SU-DHL-6 (cell line): ENCODE results near the gene SPINK14.

Experiments used
- H2AFZ ChIP-seq: fragments of 200-600 bp; sonication (generic); 2 replicates; pipeline ENCODE4 v1.6.1; 2014; ENCODE audit warnings: low read depth, mild to moderate bottlenecking, moderate library complexity, mixed read lengths, antibody characterized with exemption, low read length; ENCODE audit not compliant: severe bottlenecking
- H3F3A ChIP-seq: fragments of 200-600 bp; shearing (Covaris generic); 2 replicates; pipeline ENCODE4 v1.6.0; 2016; ENCODE audit warnings: antibody characterized with exemption, mild to moderate bottlenecking; ENCODE audit not compliant: insufficient read depth
- H3K27ac ChIP-seq: fragments of 200-600 bp; sonication (generic); 2 replicates; pipeline ENCODE4 v1.5.1; 2016; ENCODE audit warnings: low read depth, mild to moderate bottlenecking, low read length, moderate library complexity, mixed read lengths
- H3K27me3 ChIP-seq: fragments of 200-600 bp; sonication (generic), shearing (Covaris generic); 2 replicates; pipeline ENCODE4 v1.6.0; 2014; ENCODE audit warnings: mild to moderate bottlenecking, low read length
- H3K36me3 ChIP-seq: fragments of 200-600 bp; sonication (generic); 2 replicates; pipeline ENCODE4 v1.6.1; 2014; ENCODE audit warnings: mild to moderate bottlenecking, low read length, mixed read lengths
- H3K4me2 ChIP-seq: fragments of 300-600, 200-600 bp; shearing (Covaris generic), sonication (generic); 2 replicates; pipeline ENCODE4 v1.6.0; 2014; ENCODE audit warnings: low read length, low read depth, mild to moderate bottlenecking; ENCODE audit not compliant: poor library complexity, severe bottlenecking
- H3K4me3 ChIP-seq: fragments of 200-600 bp; sonication (generic); 2 replicates; pipeline ENCODE4 v1.5.1; 2014; ENCODE audit warnings: antibody characterized with exemption, low read length, mild to moderate bottlenecking, mixed read lengths; ENCODE audit not compliant: insufficient read depth, poor library complexity, severe bottlenecking
- H3K79me2 ChIP-seq: fragments of 200-600 bp; sonication (generic); 2 replicates; pipeline ENCODE4 v1.6.1; 2014; ENCODE audit warnings: mild to moderate bottlenecking, low read length, moderate library complexity; ENCODE audit not compliant: insufficient read depth
- H3K9ac ChIP-seq: fragments of 200-600 bp; sonication (generic); 2 replicates; pipeline ENCODE4 v1.7.0; 2014; ENCODE audit warnings: mild to moderate bottlenecking, low read length
- H3K9me2 ChIP-seq: fragments of 200-600 bp; sonication (generic); replicated peaks from 2 replicates; pipeline ENCODE4 v1.6.1; 2014; ENCODE audit warnings: low read length; ENCODE audit not compliant: insufficient read depth
- H3K9me3 ChIP-seq: fragments of 200-600 bp; sonication (generic); 2 replicates; pipeline ENCODE4 v1.6.1; 2014; ENCODE audit warnings: low read length, mixed read lengths; ENCODE audit not compliant: insufficient read depth
- H4K20me1 ChIP-seq: fragments of 200-600 bp; sonication (generic); 2 replicates; pipeline ENCODE4 v1.6.1; 2014; ENCODE audit warnings: low read depth, mild to moderate bottlenecking, antibody characterized with exemption, low read length, moderate library complexity, mixed read lengths
- EZH2phosphoT487 ChIP-seq: fragments of 200-600 bp; sonication (generic), shearing (Covaris generic); conservative IDR thresholded peaks from 2 replicates; pipeline ENCODE4 v1.6.1; 2018; ENCODE audit warnings: mild to moderate bottlenecking, antibody characterized with exemption, low read length, moderate library complexity, mixed read lengths
- TF ChIP-seq, protein P1 (sequence below): fragments of 200-600 bp; sonication (generic); IDR thresholded peaks from one replicate; pipeline ENCODE4 v1.5.1; 2017; ENCODE audit warnings: antibody characterized with exemption, mild to moderate bottlenecking, low read length, moderate library complexity; ENCODE audit not compliant: insufficient read depth, poor library complexity, severe bottlenecking

Gene SPINK14

DNA sequence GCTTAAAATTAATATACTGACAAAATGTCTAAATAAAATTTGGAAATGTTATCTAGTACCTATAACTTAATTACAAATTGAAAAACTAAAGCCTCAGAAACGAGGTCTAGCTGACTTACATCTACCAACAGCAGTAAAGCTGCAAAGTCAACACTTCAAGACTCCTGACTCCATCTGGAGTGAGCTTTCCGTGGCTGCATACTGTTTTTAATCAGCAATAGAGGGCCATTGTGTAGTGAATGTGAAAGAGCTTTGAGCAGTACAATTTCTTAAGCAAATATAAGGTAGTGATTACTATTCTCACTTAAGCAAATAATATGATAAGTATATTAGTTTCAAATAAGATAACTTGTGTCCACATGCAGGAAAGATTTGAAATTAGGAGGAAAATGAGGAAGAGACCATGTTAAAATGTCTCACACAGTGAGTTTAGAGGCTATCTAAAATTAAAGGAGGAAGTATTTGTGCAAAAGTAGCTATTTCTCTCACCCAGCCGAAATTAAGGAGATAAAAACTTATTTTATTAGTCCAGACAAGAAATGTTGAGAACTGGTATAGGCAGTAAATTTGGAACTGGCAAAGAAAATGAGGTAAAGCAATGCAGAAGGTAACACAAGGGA, 40.9 kb downstream of the SPINK14 start:
- H3F3A ChIP-seq = no peaks in the 10 kb centered on the region
- TF ChIP-seq, protein P1, sequence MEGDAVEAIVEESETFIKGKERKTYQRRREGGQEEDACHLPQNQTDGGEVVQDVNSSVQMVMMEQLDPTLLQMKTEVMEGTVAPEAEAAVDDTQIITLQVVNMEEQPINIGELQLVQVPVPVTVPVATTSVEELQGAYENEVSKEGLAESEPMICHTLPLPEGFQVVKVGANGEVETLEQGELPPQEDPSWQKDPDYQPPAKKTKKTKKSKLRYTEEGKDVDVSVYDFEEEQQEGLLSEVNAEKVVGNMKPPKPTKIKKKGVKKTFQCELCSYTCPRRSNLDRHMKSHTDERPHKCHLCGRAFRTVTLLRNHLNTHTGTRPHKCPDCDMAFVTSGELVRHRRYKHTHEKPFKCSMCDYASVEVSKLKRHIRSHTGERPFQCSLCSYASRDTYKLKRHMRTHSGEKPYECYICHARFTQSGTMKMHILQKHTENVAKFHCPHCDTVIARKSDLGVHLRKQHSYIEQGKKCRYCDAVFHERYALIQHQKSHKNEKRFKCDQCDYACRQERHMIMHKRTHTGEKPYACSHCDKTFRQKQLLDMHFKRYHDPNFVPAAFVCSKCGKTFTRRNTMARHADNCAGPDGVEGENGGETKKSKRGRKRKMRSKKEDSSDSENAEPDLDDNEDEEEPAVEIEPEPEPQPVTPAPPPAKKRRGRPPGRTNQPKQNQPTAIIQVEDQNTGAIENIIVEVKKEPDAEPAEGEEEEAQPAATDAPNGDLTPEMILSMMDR = no peak
- no peak for TF ChIP-seq EZH2phosphoT487
- H3K27ac ChIP-seq = no peak overlapping the region
- H3K4me2 ChIP-seq = no peak overlapping the region
- no peak overlapping the region for H3K4me3 ChIP-seq
- H3K36me3 ChIP-seq = no peaks in the 10 kb centered on the region
- no peak overlapping the region for H2AFZ ChIP-seq
- H3K9ac ChIP-seq = no peak overlapping the region
- H4K20me1 ChIP-seq = no peaks in the 10 kb centered on the region
- no peaks in the 10 kb centered on the region for H3K9me2 ChIP-seq
- H3K9me3 ChIP-seq = no peaks in the 10 kb centered on the region
- H3K79me2 ChIP-seq = no peaks in the 10 kb centered on the region
- no peaks in the 10 kb centered on the region for H3K27me3 ChIP-seq

DNA sequence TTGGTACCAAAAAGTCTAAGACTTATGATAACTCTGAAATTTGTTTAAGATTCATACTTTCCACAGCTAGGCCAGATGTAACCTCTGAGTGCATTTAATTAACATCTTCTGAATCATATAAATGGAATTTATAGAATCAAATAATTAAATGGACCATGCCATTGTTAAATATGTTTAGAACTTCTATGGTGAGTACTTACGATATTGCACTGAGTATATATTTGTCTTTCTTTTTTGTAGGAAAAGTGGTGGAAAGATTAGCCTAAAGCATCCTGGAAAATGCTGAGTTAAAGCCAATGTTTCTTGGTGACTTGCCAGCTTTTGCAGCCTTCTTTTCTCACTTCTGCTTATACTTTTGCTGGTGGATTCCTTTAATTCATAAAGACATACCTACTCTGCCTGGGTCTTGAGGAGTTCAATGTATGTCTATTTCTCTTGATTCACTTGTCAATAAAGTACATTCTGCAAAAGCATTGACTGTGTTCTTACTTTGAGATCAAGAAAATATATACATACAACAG, 46.4 kb downstream of the SPINK14 start:
- no peaks in the 10 kb centered on the region for H3K9me3 ChIP-seq
- no peaks in the 10 kb centered on the region for H3K36me3 ChIP-seq
- no peaks in the 10 kb centered on the region for H3K27me3 ChIP-seq
- no peak overlapping the region for H3K27ac ChIP-seq
- no peak overlapping the region for H2AFZ ChIP-seq
- H4K20me1 ChIP-seq = no peaks in the 10 kb centered on the region
- TF ChIP-seq EZH2phosphoT487 = no peak
- TF ChIP-seq, protein P1 = no peak
- no peaks in the 10 kb centered on the region for H3K9me2 ChIP-seq
- no peak overlapping the region for H3K9ac ChIP-seq
- no peaks in the 10 kb centered on the region for H3F3A ChIP-seq
- H3K79me2 ChIP-seq = no peaks in the 10 kb centered on the region
- H3K4me3 ChIP-seq = no peak overlapping the region
- H3K4me2 ChIP-seq = no peak overlapping the region

DNA sequence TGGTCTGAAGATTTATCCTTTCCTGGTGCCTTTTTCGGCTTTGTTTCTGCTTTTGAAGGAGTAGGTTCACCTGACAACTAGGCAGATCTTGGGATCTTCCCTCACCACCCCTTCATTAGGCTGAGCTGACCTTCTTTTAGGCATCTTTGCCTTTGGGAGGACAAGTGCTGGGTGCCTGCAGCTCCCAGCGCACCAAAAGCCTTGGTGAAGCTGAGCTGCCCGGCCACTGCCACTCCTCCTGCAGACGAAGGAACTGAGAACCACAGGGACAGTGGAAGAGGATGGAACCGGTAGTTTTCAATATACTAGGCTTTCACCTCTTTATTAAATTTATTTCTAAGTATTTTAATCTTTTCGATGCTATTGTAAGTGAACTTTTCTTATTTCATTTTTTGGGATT, 53.2 kb downstream of the SPINK14 start:
- no peaks in the 10 kb centered on the region for H3K27me3 ChIP-seq
- H3F3A ChIP-seq = no peaks in the 10 kb centered on the region
- TF ChIP-seq EZH2phosphoT487 = no peak
- TF ChIP-seq, protein P1 = no peak
- H3K9ac ChIP-seq = no peak overlapping the region
- no peak overlapping the region for H3K4me3 ChIP-seq
- H3K27ac ChIP-seq = no peak overlapping the region
- no peaks in the 10 kb centered on the region for H3K79me2 ChIP-seq
- no peaks in the 10 kb centered on the region for H3K36me3 ChIP-seq
- H4K20me1 ChIP-seq = no peaks in the 10 kb centered on the region
- H3K4me2 ChIP-seq = no peak overlapping the region
- no peaks in the 10 kb centered on the region for H3K9me3 ChIP-seq
- no peak overlapping the region for H2AFZ ChIP-seq
- H3K9me2 ChIP-seq = no peaks in the 10 kb centered on the region
